ENCODE measurements around the gene PTN.
"Not testable (repeated sequence)": the region's sequence is repeated elsewhere in the genome, so short reads cannot be mapped to it uniquely, and the experiment has no call there.

The PTN gene

GRCh38 chr7:137324796-137325696, 18.5 kb downstream of the PTN start:
- DNase-seq = no peak

DNA sequence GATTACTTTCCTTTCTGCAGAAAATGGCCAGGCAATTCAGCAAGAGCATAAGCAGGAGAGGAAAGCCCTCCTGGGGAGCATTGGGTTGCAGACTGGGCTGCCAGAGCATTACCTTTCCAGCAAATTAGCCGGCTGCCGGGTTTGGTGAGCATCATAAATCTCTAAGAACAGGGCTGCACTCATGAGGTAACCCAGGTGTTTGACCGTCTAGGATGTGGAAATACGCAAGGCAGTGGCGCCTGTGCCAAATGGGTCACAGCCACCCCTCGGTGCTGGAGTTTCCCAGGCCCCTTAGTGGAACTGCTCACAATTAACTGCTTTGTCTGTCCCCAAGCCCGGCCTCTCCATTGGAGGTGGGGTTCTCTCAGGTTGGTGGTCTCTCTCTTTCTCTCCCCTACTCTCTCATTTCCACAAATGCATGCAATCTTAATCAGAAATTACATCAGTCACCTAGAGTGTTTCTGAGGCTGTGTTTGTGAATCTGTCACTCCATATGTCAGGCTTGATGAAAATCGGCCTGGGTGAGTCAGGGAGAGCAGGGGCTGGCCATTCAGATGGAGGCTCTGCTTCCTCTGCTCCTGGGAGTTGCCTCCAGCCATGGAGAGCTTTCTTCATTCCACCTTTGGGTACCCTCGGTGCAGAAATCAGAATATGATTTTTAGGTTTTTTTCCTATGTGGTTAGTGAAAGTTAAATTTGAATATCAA, 26.7 kb downstream of the PTN start:
- no peak for DNase-seq

DNA sequence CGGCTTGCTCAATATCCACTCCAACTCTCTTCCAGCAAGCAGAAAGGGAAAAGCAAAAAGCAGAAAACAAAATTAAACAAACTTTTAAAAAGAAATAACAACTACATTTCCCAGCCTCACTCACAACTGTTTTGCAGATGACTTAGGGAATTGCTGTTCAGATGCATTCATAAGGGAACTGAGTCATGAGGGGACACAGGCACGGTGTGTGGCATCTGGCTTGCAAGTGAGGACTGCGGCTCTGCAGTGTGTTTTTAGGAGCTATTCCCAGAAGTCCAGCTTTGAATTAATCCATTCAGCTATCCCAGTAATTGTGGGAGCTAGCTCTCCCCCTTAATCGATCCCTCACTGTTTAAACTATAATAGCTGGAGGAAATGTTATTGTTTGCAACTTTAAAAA, 30.3 kb downstream of the PTN start:
- DNase-seq = no peak

DNA sequence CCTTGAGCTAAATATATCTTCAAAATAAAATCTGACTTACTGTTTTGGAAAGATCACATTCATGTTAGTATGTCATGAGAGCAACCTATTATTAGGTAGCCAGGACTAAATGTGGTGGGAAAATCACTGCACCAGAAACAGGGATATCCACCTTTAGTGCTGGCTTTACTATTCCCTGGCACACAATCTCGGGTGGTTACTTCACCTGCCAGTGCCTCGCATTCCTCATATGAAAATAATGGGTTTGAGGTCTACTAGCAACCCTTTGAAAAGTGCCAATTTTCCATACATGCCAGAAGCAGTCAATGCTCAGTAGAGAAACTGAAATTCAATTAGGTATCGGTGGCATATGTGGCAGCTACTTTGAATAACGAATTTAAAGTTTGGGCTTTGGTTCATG, 36.8 kb downstream of the PTN start:
- no peak for DNase-seq

DNA sequence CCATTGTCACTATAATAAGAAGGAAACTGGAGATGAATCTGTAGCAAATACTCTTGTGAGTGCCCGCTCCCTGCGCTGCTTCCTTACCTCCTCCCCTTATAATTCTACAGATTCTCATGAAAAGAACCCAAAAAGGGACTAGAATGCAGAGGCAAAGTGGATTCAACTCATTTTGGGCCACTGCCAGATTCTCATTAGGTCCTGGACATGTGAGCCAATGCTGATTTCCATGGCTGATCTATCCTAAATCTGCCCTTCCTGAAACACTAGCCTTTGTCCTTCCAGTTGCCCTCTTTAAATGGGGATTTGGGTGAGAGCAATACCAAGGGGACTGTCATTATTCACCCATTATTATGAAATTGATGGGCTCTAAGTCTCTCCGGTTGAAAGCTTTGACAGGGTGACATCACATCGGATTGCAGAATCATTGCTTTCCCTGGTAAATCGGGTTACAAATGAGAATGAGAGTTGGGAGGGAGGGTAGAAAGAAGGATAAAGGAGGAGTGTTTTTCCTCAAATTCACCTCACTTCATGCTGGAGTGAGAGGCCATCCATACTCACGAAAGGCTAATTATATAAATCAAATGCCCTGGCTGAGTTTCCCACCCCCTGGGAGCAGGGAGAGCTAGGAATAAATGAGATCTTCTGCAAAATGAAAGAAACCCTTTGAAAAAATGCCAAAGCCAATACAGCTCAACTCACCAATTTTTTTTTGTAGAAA, 37.5 kb downstream of the PTN start:
- DNase-seq = no peak

DNA sequence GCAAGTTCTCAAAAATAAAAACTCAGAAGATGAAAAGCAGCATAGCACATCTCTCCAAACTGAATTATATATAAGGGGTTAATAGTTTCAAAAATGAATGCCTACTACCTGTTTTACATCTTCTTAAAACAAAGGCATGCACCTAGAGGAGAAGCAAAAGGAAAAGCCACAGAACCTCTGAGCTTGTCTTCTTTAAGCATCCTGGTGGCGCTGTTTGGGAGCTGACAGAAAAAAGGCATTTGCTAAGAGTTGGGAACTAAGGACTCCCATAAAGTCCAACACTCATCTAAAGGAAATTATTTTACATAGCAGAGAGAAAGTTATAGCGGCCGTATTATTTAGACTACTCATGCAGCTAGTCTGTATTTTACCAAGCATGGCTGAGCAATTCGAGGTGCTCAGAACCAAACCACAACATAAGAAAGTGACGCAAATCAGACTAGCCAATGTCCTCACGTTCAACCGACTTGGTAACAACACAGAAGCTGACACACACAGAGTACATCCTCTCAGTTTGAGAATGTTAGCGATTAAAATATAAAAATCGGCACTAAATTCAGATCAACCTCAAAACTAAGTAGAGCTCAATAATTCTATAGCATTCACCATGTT, 38.8 kb downstream of the PTN start:
- no peak for DNase-seq

DNA sequence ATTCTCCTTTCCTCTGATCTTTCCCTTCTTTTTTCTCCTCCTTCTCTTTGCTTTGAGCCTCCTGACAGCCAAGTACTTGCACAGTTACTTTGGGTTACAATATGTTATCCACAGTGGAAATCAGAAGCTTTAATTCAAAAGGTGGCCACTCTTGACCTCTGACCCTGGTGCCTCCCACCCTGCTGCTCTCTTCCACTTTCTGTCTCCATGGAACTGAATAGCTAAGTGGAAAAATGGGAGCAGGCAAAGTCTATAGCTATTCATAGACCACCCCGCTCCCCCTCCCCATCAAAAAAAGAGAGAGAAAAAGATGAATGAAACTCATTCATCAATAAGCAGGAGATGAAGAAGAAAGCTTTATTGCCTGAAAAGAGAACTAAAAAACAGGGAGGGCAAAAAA, 39.4 kb downstream of the PTN start:
- DNase-seq = no peak

GRCh38 chr7:137302081-137302480, 41.5 kb downstream of the PTN start:
- no peak for DNase-seq

DNA sequence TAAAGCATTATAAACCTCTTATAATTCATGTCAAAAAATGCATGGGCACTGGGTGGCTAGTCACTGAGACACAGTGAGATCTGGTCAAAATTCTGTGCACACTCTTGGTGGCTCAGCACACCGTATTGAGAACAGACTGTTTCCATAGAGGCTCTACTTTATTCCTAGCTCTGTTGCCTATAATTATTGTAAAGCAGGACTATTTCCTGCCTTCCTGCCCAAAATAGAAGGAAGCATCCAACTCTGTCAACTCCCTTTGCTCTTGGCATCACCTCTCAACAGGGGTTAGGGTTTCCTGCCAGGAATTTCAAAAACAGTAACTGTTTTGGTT, 45.1 kb downstream of the PTN start:
- no peak for DNase-seq

DNA sequence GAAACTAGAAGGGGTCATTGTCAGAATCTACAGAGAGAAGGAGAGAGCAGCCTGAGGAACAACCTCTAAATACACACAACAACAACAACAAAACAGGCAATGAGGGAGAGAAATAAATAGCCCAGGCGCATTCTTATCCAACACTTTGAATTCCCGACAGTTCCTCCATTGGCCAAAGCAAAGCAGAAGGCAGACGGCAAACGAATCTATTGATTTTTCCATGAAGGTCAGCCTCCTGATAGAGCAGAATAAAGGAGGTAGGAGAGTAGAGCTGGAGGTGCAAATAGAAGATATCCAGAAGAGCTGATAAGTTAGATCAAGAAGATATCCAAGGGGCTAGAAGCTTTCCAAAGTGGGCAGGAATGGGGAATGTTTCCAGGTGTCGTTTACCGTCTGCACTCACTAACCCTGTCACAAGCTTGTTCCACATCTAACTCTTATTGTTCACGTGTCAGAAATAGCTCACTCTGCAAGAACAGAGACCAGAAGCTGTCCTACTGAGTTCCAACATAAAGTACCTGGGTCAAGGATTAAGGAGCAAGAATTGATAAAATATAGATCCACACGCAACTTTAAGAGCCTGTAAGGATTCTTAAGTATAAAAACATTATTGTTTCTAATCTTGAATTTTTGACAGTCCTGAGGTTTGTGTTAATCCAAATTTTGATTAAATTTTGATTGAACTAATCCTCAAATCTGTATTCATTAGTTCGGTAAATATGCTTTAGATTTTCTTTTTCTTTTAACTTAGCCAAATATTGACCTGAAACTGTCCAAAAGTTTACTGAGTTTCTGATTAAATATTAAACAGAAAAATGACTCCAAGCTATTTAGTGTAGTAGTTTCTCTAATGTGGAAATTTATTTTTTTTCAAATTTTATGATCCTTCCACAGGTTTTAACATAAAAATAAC, 45.7 kb downstream of the PTN start:
- DNase-seq = no peak

DNA sequence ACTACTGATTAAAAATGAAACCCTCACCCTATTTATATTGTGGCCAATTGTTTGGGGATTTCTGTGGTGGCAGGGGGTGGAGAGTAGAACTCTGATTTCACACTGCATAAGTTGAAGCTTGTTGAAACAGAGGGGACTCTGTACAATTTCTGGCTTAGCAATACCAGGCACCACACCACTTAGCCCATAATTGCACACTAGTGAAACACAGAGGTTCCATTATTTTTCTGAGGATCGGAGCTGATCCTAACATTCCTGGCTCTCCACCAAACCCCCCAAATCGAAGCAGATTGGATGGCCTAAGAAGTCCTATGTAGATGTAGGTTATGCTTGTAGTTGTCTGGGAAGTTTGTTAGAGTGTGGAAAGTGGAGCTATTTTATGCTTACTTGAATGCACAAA, 47.0 kb downstream of the PTN start:
- DNase-seq = no peak

GRCh38 chr7:137295739-137296324, 47.7 kb downstream of the PTN start:
- DNase-seq = no peak

- DNase-seq = no peak
Observed at GRCh38 chr7:137289101-137289500, 54.4 kb downstream of the PTN start.

DNA sequence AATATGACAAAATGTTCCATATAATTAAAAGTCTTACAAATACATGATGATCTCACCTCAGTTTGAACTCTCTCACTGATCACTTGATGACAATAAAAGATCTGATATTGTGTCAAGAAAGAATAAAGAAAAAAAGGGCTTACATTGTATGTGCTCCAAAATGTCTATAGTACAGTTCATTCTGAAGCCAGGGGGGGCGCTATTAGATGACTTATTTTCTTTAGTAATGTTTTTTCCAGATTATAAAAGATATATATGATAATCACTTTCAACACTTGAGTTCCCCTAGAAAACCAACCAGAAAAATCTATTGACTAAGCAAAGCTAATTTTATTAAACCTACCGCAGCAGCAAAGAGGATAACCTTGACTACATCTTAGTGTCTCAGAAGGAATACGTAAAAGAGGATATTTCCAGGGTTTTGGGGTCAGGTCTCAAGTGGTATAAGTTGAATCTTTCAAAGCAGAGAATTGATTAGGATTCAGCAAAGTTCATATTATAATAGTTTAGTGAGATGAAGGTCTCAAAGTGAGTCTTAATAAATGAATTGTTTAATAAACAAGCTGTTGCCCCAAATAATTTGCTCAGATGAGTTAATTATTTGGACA, 55.8 kb downstream of the PTN start:
- no peak for DNase-seq

- no peak for DNase-seq
Observed at GRCh38 chr7:137283153-137283552, 60.4 kb downstream of the PTN start.

DNA sequence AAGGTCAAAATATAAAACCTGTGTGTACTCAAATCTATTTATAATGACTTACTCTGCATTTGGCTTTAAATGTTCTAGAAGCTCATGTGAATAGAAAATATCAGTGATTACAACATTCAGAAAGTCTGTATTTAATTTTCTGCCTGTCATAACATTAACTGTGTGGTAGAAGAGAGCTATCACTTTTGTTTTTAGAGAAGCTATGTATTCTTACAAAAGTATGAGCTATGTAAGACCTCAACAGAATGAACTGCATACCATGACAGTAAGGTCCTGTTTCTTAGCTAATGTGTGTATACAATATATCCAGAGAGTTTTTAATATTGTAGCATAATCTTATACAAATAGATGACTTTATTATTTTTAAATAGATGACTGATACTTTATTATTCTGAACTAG, 61.5 kb downstream of the PTN start:
- DNase-seq = no peak

- no peak for DNase-seq
Observed at GRCh38 chr7:137276189-137276588, 67.3 kb downstream of the PTN start.

DNA sequence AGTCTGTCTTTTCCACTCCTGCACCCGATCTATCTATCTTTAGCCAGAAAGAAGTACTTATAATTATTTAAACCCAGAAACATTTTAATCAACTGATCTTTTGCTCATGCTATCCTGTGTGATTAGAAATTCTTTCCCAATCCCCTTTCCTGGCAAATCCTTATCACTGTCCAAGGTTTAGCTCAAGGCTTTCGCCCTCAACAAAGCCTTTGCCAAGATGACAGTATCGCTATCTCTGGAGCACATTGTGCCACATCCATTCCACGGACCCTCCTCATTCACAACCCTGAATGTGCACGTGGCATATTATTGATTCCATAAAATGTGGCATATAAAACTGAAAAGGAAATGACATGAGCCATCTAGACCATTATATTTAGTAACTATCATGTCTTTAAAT, 71.3 kb downstream of the PTN start:
- DNase-seq = no peak

- DNase-seq = no peak
Observed at GRCh38 chr7:137269240-137269639, 74.3 kb downstream of the PTN start.

DNA sequence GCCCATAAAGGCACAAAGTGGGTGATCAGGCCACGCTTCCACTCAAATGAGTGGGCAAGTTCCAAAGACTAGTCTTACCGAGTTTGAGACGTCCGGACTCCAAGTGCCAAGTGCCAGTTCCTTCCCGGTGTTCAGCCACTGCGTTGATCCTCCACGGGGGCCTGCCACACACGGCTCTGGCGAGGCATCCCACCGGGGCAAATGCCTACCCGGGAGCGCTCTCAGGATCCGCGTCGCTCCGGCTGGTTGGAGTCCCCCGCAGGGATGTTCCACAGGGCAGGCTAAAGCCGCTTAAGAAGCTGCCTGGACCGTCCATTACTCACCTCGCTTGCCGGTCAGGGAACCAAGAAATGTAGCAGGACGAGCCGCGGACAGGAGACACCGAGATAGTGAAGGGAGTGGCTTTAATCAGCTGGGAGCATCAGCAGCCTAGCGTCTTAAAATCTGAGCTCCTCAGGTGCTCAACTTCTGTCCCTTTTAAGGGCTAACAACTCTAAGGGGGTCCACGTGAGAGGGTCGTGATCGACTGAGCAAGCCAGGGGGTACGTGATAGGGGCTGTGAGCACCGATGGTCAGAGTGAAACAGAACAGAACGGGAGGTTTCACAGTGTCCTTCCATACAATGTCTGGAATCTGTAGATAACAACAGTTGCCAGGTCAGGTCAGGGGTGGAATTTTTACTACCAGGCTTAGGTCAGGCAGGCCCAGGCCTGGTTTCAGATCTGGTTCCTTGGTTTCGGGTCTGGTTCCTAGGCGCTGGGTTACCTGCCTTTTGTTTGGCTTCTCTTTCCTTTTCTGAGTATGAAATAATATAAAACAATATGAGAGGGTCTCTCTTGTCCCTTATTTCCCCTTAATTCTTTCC, 75.3 kb downstream of the PTN start:
- not testable (repeated sequence) for DNase-seq

All from NCI-H1417 (cell line).